Neuronal stem cell (in vitro differentiated cells): ENCODE measurements around the gene UGT1A6.
"Not testable (repeated sequence)": the region's sequence is repeated elsewhere in the genome, so short reads cannot be mapped to it uniquely, and the experiment has no call there.

Experiments used
- DNase-seq: peaks from one replicate; pipeline ENCODE4 v3.0.0-alpha.2; 2013; ENCODE audit warnings: low spot score
- H2AFZ ChIP-seq: one replicate; pipeline ENCODE4 v1.6.1; 2013; ENCODE audit warnings: mild to moderate bottlenecking, low read length, inconsistent platforms
- H2AK5ac ChIP-seq: 2 replicates; pipeline ENCODE4 v1.6.1; 2013; ENCODE audit warnings: low read depth, mild to moderate bottlenecking, inconsistent platforms, low read length, moderate library complexity, mixed read lengths
- H2BK120ac ChIP-seq: 2 replicates; pipeline ENCODE4 v1.6.1; 2013; ENCODE audit warnings: low read depth, mild to moderate bottlenecking, inconsistent platforms, low read length, moderate library complexity, mixed read lengths
- H2BK12ac ChIP-seq: one replicate; pipeline ENCODE4 v1.6.1; 2013; ENCODE audit warnings: low read length, inconsistent platforms
- H2BK15ac ChIP-seq: 2 replicates; pipeline ENCODE4 v1.6.1; 2013; ENCODE audit warnings: mild to moderate bottlenecking, low read length, inconsistent platforms, mixed read lengths
- H2BK5ac ChIP-seq: one replicate; pipeline ENCODE4 v1.6.1; 2013; ENCODE audit warnings: inconsistent platforms, mild to moderate bottlenecking, low read length, moderate library complexity
- H3K14ac ChIP-seq: one replicate; pipeline ENCODE4 v1.6.1; 2013; ENCODE audit warnings: low read length, inconsistent platforms
- H3K18ac ChIP-seq: 2 replicates; pipeline ENCODE4 v1.6.1; 2013; ENCODE audit warnings: low read length, inconsistent platforms
- H3K23ac ChIP-seq: 2 replicates; pipeline ENCODE4 v1.6.1; 2013; ENCODE audit warnings: low read depth, mild to moderate bottlenecking, mixed read lengths, low read length, inconsistent platforms; ENCODE audit not compliant: poor library complexity
- H3K27ac ChIP-seq: replicated peaks from 3 replicates; pipeline ENCODE4 v1.5.1; 2013; ENCODE audit warnings: low read length, inconsistent platforms
- H3K27me3 ChIP-seq, 3 experiments: 2 replicates each; pipeline ENCODE4 v1.6.1; 2013; ENCODE audit warnings: low read length in 3 of 3, mild to moderate bottlenecking in 2 of 3, inconsistent platforms in 1 of 3, low read depth in 1 of 3, mixed read lengths in 1 of 3, moderate library complexity in 1 of 3; ENCODE audit not compliant: control insufficient read depth in 3 of 3, insufficient read depth in 3 of 3
- H3K36me3 ChIP-seq, 2 donors: replicated peaks in 1 of 2; 2 replicates each; pipeline ENCODE4 v1.6.1; 2013; ENCODE audit warnings: low read length in 2 of 2; ENCODE audit not compliant: control insufficient read depth in 2 of 2, insufficient read depth in 2 of 2
- H3K4ac ChIP-seq: 2 replicates; pipeline ENCODE4 v1.6.1; 2013; ENCODE audit warnings: inconsistent platforms, mild to moderate bottlenecking, low read length, moderate library complexity
- H3K4me1 ChIP-seq, 2 donors: 1 replicate in 1 of 2; 2 replicates in 1 of 2; pipeline ENCODE4 v1.6.1; 2013; ENCODE audit warnings: low read length in 2 of 2, low read depth in 1 of 2; ENCODE audit not compliant: control insufficient read depth in 2 of 2, insufficient read depth in 1 of 2
- H3K4me2 ChIP-seq: one replicate; pipeline ENCODE4 v1.6.1; 2013; ENCODE audit warnings: mild to moderate bottlenecking, low read length, inconsistent platforms; ENCODE audit not compliant: insufficient read depth, poor library complexity, severe bottlenecking
- H3K4me3 ChIP-seq, 2 donors: 2 replicates each; pipeline ENCODE4 v1.5.1; 2013; ENCODE audit warnings: low read length in 2 of 2, mild to moderate bottlenecking in 2 of 2, inconsistent platforms in 1 of 2, moderate library complexity in 1 of 2
- H3K79me1 ChIP-seq: one replicate; pipeline ENCODE4 v1.6.1; 2013; ENCODE audit warnings: low read depth, mild to moderate bottlenecking, inconsistent platforms, low read length, moderate library complexity
- H3K9ac ChIP-seq: one replicate; pipeline ENCODE4 v1.6.1; 2013; ENCODE audit warnings: mild to moderate bottlenecking, low read depth, low read length, inconsistent platforms; ENCODE audit not compliant: poor library complexity
- H3K9me3 ChIP-seq, 2 donors: replicated peaks in 1 of 2; 2 replicates each; pipeline versions ENCODE3 to v1.6.1; 2013; ENCODE audit warnings: low read length in 2 of 2, mild to moderate bottlenecking in 2 of 2, inconsistent platforms in 1 of 2, low read depth in 1 of 2, mixed read lengths in 1 of 2, moderate library complexity in 1 of 2; ENCODE audit not compliant: control insufficient read depth in 2 of 2, insufficient read depth in 1 of 2
- H4K8ac ChIP-seq: one replicate; pipeline ENCODE4 v1.6.1; 2013; ENCODE audit warnings: low read depth, mild to moderate bottlenecking, inconsistent platforms, low read length, moderate library complexity
- H4K91ac ChIP-seq: one replicate; pipeline ENCODE4 v1.6.1; 2013; ENCODE audit warnings: low read length, low read depth, mild to moderate bottlenecking, inconsistent platforms; ENCODE audit not compliant: poor library complexity
- WGBS, 2 donors: extraction: QIAGEN DNeasy Blood & Tissue Kit; methylation state at CpG; one replicate each; pipeline ENCODE4 v1.1.7; 2013; ENCODE audit warnings: missing lambda C conversion rate in 2 of 2, mixed read lengths in 1 of 2; ENCODE audit not compliant: insufficient read length in 2 of 2, insufficient replicate concordance in 1 of 2; ENCODE audit errors: extremely low coverage in 2 of 2; 5-methylcytosine and 5-hydroxymethylcytosine counted together

The UGT1A6 gene

DNA sequence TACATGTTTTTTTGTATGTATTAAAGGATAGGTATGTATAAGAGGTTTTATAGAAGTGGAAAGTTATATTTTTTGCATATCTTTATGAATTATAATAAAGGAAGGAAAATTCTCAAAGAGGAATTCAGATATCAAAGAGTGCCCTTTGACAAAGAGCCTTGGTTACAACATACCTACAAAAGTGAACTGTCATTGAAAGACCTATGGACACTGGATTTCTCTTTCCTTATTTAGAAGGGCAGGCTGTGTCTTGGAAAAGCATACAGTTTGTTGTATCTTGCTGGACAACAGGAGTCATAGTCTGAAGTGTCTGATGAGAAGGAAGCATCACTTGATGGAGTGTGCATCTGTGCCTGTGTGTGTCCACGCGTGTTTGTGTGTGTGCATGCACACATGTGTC is 41.3 kb upstream of the UGT1A6 start:
- H2BK5ac ChIP-seq = no peak overlapping the region
- H3K4ac ChIP-seq = no peak overlapping the region
- H3K79me1 ChIP-seq = no peaks in the 10 kb centered on the region
- H3K4me3 ChIP-seq = no peak overlapping the region
- no peak for DNase-seq
- H2BK12ac ChIP-seq = no peak overlapping the region
- H2AK5ac ChIP-seq = no peak overlapping the region
- no CpG with 5 or more reads among the region's 2 CpGs for WGBS, 2 donors
- no peak overlapping the region for H4K8ac ChIP-seq
- H3K23ac ChIP-seq = no peak overlapping the region
- no peak overlapping the region for H3K18ac ChIP-seq
- H2AFZ ChIP-seq = no peak overlapping the region
- H2BK15ac ChIP-seq = no peak overlapping the region
- no peak overlapping the region for H3K27ac ChIP-seq
- no peak overlapping the region for H3K14ac ChIP-seq
- no peaks in the 10 kb centered on the region for H3K36me3 ChIP-seq
- H3K9ac ChIP-seq = no peak overlapping the region
- no peaks in the 10 kb centered on the region for H3K4me1 ChIP-seq
- H2BK120ac ChIP-seq = no peak overlapping the region
- no peak overlapping the region for H3K4me2 ChIP-seq
- H3K9me3 ChIP-seq = no peaks in the 10 kb centered on the region
- H3K27me3 ChIP-seq = peaks cover 0 to 4% (median 0%) of the 10 kb centered on the region in 3 experiments
- H4K91ac ChIP-seq = no peak overlapping the region

DNA sequence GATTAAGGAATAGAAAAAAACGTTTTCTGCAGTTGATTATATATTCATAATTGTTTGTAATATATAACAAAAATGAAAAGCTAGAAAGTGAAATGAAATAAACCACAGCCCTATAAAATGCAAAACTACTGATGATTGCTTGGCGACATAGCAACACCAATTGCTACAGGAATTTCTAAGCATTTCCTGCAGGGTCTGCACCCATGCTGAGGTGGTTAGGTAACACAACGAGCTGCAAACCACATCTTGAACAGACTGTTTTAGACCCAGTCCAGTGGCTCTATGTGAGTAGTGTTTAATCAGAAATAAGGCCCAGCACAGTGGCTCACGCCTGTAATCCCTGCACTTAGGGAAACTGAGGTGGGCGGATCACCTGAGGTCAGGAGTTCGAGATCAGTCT is 38.2 kb upstream of the UGT1A6 start:
- H3K14ac ChIP-seq = no peak overlapping the region
- H3K27ac ChIP-seq = no peak overlapping the region
- H3K23ac ChIP-seq = no peak overlapping the region
- H3K4ac ChIP-seq = no peak overlapping the region
- no peak overlapping the region for H2AFZ ChIP-seq
- no peak overlapping the region for H2BK5ac ChIP-seq
- no peaks in the 10 kb centered on the region for H3K9me3 ChIP-seq
- H3K4me3 ChIP-seq = no peak overlapping the region
- no peak overlapping the region for H3K9ac ChIP-seq
- no peak overlapping the region for H2BK12ac ChIP-seq
- H2BK120ac ChIP-seq = no peak overlapping the region
- H3K4me1 ChIP-seq = no peaks in the 10 kb centered on the region
- peaks cover 0 to 4% (median 0%) of the 10 kb centered on the region in 3 experiments for H3K27me3 ChIP-seq
- DNase-seq = no peak
- no peak overlapping the region for H2AK5ac ChIP-seq
- no peaks in the 10 kb centered on the region for H3K79me1 ChIP-seq
- no peaks in the 10 kb centered on the region for H3K36me3 ChIP-seq
- WGBS, 2 donors = no CpG with 5 or more reads among the region's 6 CpGs
- no peak overlapping the region for H2BK15ac ChIP-seq
- no peak overlapping the region for H3K18ac ChIP-seq
- no peak overlapping the region for H3K4me2 ChIP-seq
- no peak overlapping the region for H4K8ac ChIP-seq
- no peak overlapping the region for H4K91ac ChIP-seq

DNA sequence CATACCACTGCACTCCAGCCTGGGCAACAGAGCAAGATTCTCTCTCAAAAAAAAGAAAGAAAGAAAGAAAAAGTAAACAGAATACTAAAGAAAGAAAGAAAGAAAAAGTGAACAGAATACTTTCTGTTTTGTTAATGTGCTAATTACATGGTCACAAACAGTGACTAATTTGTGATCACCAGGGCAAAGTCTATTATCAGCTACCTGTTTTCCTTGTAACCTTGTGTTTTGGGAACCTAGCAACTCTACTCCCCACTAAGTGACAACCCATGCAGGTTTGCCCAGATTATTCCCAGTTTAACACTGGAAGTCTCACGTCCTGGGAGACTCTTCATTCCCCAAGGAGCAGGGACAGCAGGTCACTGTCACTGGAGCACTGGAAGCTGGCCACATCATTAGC is 37.6 kb upstream of the UGT1A6 start:
- Histone ChIP-seq H4K91ac (no peak overlapping the region), H3K9me3 (no peaks in the 10 kb centered on the region), H3K27me3 (peaks cover 0 to 4% (median 0%) of the 10 kb centered on the region in 3 experiments), H4K8ac (no peak overlapping the region), H2BK120ac (no peak overlapping the region), H2AFZ (no peak overlapping the region), H3K27ac (no peak overlapping the region), H3K36me3 (no peaks in the 10 kb centered on the region), H3K23ac (no peak overlapping the region), H3K4me2 (no peak overlapping the region), H3K18ac (no peak overlapping the region), H3K14ac (no peak overlapping the region), H2BK15ac (no peak overlapping the region), H3K4me1 (no peaks in the 10 kb centered on the region), H3K9ac (no peak overlapping the region), H3K4ac (no peak overlapping the region), H2BK12ac (no peak overlapping the region), H2AK5ac (no peak overlapping the region), H3K4me3 (no peak overlapping the region), H3K79me1 (no peaks in the 10 kb centered on the region), H2BK5ac (no peak overlapping the region)
- no CpG with 5 or more reads among the region's 1 CpG for WGBS, 2 donors
- DNase-seq = no peak

- not testable (repeated sequence) for H3K4me1 ChIP-seq, H3K27me3 ChIP-seq, H3K4ac ChIP-seq, H2BK15ac ChIP-seq, H3K79me1 ChIP-seq, DNase-seq, H4K91ac ChIP-seq, H3K23ac ChIP-seq, H3K18ac ChIP-seq, H3K9ac ChIP-seq, H3K27ac ChIP-seq, H3K4me3 ChIP-seq, H3K14ac ChIP-seq, H3K4me2 ChIP-seq, H4K8ac ChIP-seq, H2AK5ac ChIP-seq, H3K36me3 ChIP-seq, H2BK5ac ChIP-seq, H2BK120ac ChIP-seq, H3K9me3 ChIP-seq, H2BK12ac ChIP-seq
- peak overlapping the region; percentile 60 for H2AFZ ChIP-seq
- no CpG with 5 or more reads among the region's 3 CpGs for WGBS, 2 donors
Observed at GRCh38 chr2:233655943-233656342, 36.7 kb upstream of the UGT1A6 start.
